Gastroesophageal sphincter (tissue), 3 donors: ENCODE results near the gene TAGLN3.

Experiments
- EP300 ChIP-seq: sonication (generic); formaldehyde crosslinking; IDR thresholded peaks from one replicate; pipeline ENCODE4 v1.6.1; 2017; ENCODE audit warnings: antibody characterized with exemption, mild to moderate bottlenecking
- POLR2A ChIP-seq, 2 donors: fragments of 450-650 bp; IDR thresholded peaks; one replicate each; pipeline ENCODE4 v1.6.1; 2017; ENCODE audit warnings: antibody characterized with exemption in 2 of 2, mild to moderate bottlenecking in 2 of 2, moderate library complexity in 1 of 2
- POLR2AphosphoS5 ChIP-seq: sonication (generic); formaldehyde crosslinking; IDR thresholded peaks from one replicate; pipeline ENCODE4 v1.6.1; 2017; ENCODE audit warnings: antibody characterized with exemption
- TF ChIP-seq, protein P1 (sequence below), 4 experiments: fragments of 200-600 bp in 2 of 4; fragments of 450-650 bp in 2 of 4; sonication (generic) in 1 of 4; IDR thresholded peaks; one replicate each; pipeline ENCODE4 v1.5.1; 2017 to 2019; ENCODE audit warnings: antibody characterized with exemption in 4 of 4, mild to moderate bottlenecking in 2 of 4, moderate library complexity in 2 of 4

DNA sequence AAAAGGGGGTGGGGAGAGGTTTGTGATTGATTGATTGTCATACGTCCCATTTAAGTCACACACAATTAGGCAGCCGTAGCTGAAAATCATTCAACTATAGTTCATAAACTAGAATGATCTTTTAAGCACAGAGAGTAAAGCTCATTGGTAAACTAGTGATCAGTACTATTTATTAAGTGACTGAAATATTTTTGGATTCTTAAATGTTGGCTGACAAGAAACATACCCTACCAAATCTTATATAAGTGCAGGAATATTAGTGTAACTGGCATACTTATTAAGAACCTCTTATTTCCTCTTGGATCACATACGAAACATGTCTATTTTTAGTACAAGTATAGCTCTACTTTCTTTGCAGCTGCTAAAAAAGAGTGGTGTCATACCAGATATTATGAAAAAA is 28.3 kb upstream of the TAGLN3 start:
- TF ChIP-seq, protein P1, sequence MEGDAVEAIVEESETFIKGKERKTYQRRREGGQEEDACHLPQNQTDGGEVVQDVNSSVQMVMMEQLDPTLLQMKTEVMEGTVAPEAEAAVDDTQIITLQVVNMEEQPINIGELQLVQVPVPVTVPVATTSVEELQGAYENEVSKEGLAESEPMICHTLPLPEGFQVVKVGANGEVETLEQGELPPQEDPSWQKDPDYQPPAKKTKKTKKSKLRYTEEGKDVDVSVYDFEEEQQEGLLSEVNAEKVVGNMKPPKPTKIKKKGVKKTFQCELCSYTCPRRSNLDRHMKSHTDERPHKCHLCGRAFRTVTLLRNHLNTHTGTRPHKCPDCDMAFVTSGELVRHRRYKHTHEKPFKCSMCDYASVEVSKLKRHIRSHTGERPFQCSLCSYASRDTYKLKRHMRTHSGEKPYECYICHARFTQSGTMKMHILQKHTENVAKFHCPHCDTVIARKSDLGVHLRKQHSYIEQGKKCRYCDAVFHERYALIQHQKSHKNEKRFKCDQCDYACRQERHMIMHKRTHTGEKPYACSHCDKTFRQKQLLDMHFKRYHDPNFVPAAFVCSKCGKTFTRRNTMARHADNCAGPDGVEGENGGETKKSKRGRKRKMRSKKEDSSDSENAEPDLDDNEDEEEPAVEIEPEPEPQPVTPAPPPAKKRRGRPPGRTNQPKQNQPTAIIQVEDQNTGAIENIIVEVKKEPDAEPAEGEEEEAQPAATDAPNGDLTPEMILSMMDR (IDR thresholded peaks at IDR 0.05) = no peak
- no peak for TF ChIP-seq POLR2AphosphoS5
- no peak for TF ChIP-seq POLR2A (IDR thresholded peaks at IDR 0.05)
- no peak for TF ChIP-seq EP300
